Activated CD4-positive, alpha-beta T cell treated with anti-CD3 and anti-CD28 coated beads, Interleukin-2, amount 10 ng/mL, durations not matched to agents 7 days and 5 days (primary cell): ENCODE results near the gene PRDM2. TPM values are rescaled to one million over a fixed set of nuclear protein-coding genes. Genes with fewer than 3 reads are reported as not detected.
"Not testable (repeated sequence)": the region's sequence is repeated elsewhere in the genome, so short reads cannot be mapped to it uniquely, and the experiment has no call there.

Experiments
- CTCF ChIA-PET: fragments of 350-600 bp; sonication (Branson Sonifier 250); formaldehyde crosslinking; loops from one replicate; lab custom pipeline; 2021; ENCODE audit warnings: antibody characterized with exemption; lab: Charles Lee
- POLR2A ChIA-PET: fragments of 350-600 bp; sonication (Branson Sonifier 250); formaldehyde crosslinking; loops from one replicate; lab custom pipeline; 2021; ENCODE audit warnings: antibody characterized with exemption; lab: Charles Lee
- DNase-seq: peaks from one replicate; pipeline ENCODE4 v3.0.0-alpha.2; 2020
- H3K27ac Mint-ChIP-seq: one replicate; pipeline ENCODE4 v1.8.0; 2021; ENCODE audit warnings: mild to moderate bottlenecking, moderate library complexity, mixed read lengths
- H3K27me3 Mint-ChIP-seq: one replicate; pipeline ENCODE4 v1.8.0; 2021; ENCODE audit warnings: mixed read lengths
- H3K36me3 Mint-ChIP-seq: one replicate; pipeline ENCODE4 v1.8.0; 2021; ENCODE audit warnings: low read depth, mixed read lengths
- H3K4me1 Mint-ChIP-seq: one replicate; pipeline ENCODE4 v1.8.0; 2021; ENCODE audit warnings: mixed read lengths
- H3K4me3 Mint-ChIP-seq: one replicate; pipeline ENCODE4 v1.8.0; 2021; ENCODE audit warnings: mild to moderate bottlenecking, moderate library complexity, mixed read lengths
- H3K9me3 Mint-ChIP-seq: one replicate; pipeline ENCODE4 v1.8.0; 2021; ENCODE audit warnings: mixed read lengths
- total RNA-seq, 2 experiments: library from RNA; stranded (reverse); gene quantifications; one replicate each; pipeline ENCODE4 v1.2.3, GENCODE V29; 2021

Gene PRDM2
- total RNA-seq, 2 experiments from 2014 or later, result 57.7 to 63.1 TPM

- peaks cover 17% of the 10 kb centered on the region for H3K27me3 Mint-ChIP-seq
- ChIA-PET POLR2A (no interaction called here), CTCF (interaction anchor here (0.5 kb wide), 1 partner anchor 11 kb away, joined by 7 read pairs; no protein-coding TSS in a partner anchor)
- H3K27ac Mint-ChIP-seq, result no peak overlapping the region
- no peaks in the 10 kb centered on the region for H3K9me3 Mint-ChIP-seq
- no peak for DNase-seq
- no peak overlapping the region for H3K4me3 Mint-ChIP-seq
- no peaks in the 10 kb centered on the region for H3K4me1 Mint-ChIP-seq
- H3K36me3 Mint-ChIP-seq, result no peaks in the 10 kb centered on the region
Measured at GRCh38 chr1:13681921-13682320, 18.1 kb upstream of the PRDM2 start.

GRCh38 chr1:13682444-13682843 lies 17.5 kb upstream of the PRDM2 start:
- Mint-ChIP-seq H3K36me3 (no peaks in the 10 kb centered on the region), H3K27ac (no peak overlapping the region), H3K9me3 (no peaks in the 10 kb centered on the region), H3K4me3 (no peak overlapping the region), H3K4me1 (no peaks in the 10 kb centered on the region), H3K27me3 (peaks cover 19% of the 10 kb centered on the region)
- DNase-seq, result no peak
- ChIA-PET POLR2A (interaction anchor here (0.7 kb wide), 1 partner anchor 9 kb away, joined by 4 read pairs; no protein-coding TSS in a partner anchor), CTCF (no interaction called here)

GRCh38 chr1:13683206-13683605 lies 16.8 kb upstream of the PRDM2 start:
- CTCF ChIA-PET, result no interaction called here

GRCh38 chr1:13687151-13687715 lies 12.8 kb upstream of the PRDM2 start:
- ChIA-PET POLR2A (no interaction called here), CTCF (no interaction called here)
- Mint-ChIP-seq H3K27ac (no peak overlapping the region), H3K4me1 (no peaks in the 10 kb centered on the region), H3K4me3 (no peak overlapping the region), H3K27me3 (peaks cover 15% of the 10 kb centered on the region), H3K9me3 (no peaks in the 10 kb centered on the region), H3K36me3 (no peaks in the 10 kb centered on the region)
- no peak for DNase-seq

More at GRCh38 chr1:13683206-13683605, 16.8 kb upstream of the PRDM2 start:
- no peak for DNase-seq
- H3K36me3 Mint-ChIP-seq, result no peaks in the 10 kb centered on the region
- no peaks in the 10 kb centered on the region for H3K4me1 Mint-ChIP-seq
- POLR2A ChIA-PET, result no interaction called here
- H3K4me3 Mint-ChIP-seq, result no peak overlapping the region
- H3K27me3 Mint-ChIP-seq, result peaks cover 16% of the 10 kb centered on the region
- H3K9me3 Mint-ChIP-seq, result no peaks in the 10 kb centered on the region
- no peak overlapping the region for H3K27ac Mint-ChIP-seq

GRCh38 chr1:13693094-13693493 lies 6.9 kb upstream of the PRDM2 start:
- H3K4me3 Mint-ChIP-seq, POLR2A ChIA-PET, H3K4me1 Mint-ChIP-seq, DNase-seq, H3K9me3 Mint-ChIP-seq, H3K36me3 Mint-ChIP-seq, H3K27ac Mint-ChIP-seq: not testable (repeated sequence)
- CTCF ChIA-PET, result interaction anchor here (0.7 to 0.8 kb wide), 3 partner anchors 14 to 135 kb away, joined by 3 read pairs; no protein-coding TSS in a partner anchor
- H3K27me3 Mint-ChIP-seq, result peaks cover 19% of the 10 kb centered on the region

GRCh38 chr1:13694886-13695684 lies 4.9 kb upstream of the PRDM2 start:
- peaks cover 9% of the 10 kb centered on the region for H3K9me3 Mint-ChIP-seq
- POLR2A ChIA-PET, result no interaction called here
- H3K4me3 Mint-ChIP-seq, result no peak overlapping the region
- CTCF ChIA-PET, result interaction anchor here (1.0 to 1.1 kb wide), 2 partner anchors 31 to 38 kb away, joined by 3 read pairs; no protein-coding TSS in a partner anchor
- no peak for DNase-seq
- H3K27ac Mint-ChIP-seq, result no peak overlapping the region
- H3K36me3 Mint-ChIP-seq, result peaks cover 8% of the 10 kb centered on the region
- peaks cover 12% of the 10 kb centered on the region for H3K27me3 Mint-ChIP-seq
- peaks cover 13% of the 10 kb centered on the region for H3K4me1 Mint-ChIP-seq

- Mint-ChIP-seq H3K9me3 (peaks cover 9% of the 10 kb centered on the region), H3K27ac (peak overlapping the region; percentile 16), H3K4me3 (peak overlapping the region; percentile 40), H3K4me1 (peaks cover 33% of the 10 kb centered on the region), H3K27me3 (peaks cover 7% of the 10 kb centered on the region), H3K36me3 (peaks cover 12% of the 10 kb centered on the region)
- DNase-seq, result peak; percentile 14
- ChIA-PET CTCF (interaction anchor here (0.6 to 1.3 kb wide), 2 partner anchors 9 to 54 kb away, joined by 3 to 4 read pairs; no protein-coding TSS in a partner anchor), POLR2A (no interaction called here)
Measured at GRCh38 chr1:13697738-13698137, 2.2 kb upstream of the PRDM2 start.

- CTCF ChIA-PET, result no interaction called here
- Mint-ChIP-seq H3K4me1 (peaks cover 40% of the 10 kb centered on the region), H3K27ac (peak overlapping the region; percentile 94), H3K36me3 (peaks cover 12% of the 10 kb centered on the region), H3K4me3 (peak overlapping the region; percentile 63), H3K27me3 (peaks cover 4% of the 10 kb centered on the region), H3K9me3 (peaks cover 9% of the 10 kb centered on the region)
- no peak for DNase-seq
- POLR2A ChIA-PET, result interaction anchor here (0.9 kb wide), 1 partner anchor 50 kb away, joined by 3 read pairs; no protein-coding TSS in a partner anchor
Measured at GRCh38 chr1:13699510-13699909, 478 bp upstream of the PRDM2 start.

GRCh38 chr1:13700521-13701270 lies 708 bp downstream of the PRDM2 start:
- H3K27me3 Mint-ChIP-seq, result no peaks in the 10 kb centered on the region
- H3K9me3 Mint-ChIP-seq, result peaks cover 9% of the 10 kb centered on the region
- CTCF ChIA-PET, result interaction anchor here (1.3 to 1.5 kb wide), 2 partner anchors 25 to 26 kb away, joined by 3 to 4 read pairs; no protein-coding TSS in a partner anchor
- DNase-seq, result peak; percentile 30
- peak overlapping the region; percentile 96 for H3K4me3 Mint-ChIP-seq
- peaks cover 16% of the 10 kb centered on the region for H3K36me3 Mint-ChIP-seq
- H3K27ac Mint-ChIP-seq, result peak overlapping the region; percentile 98
- POLR2A ChIA-PET, result no interaction called here
- H3K4me1 Mint-ChIP-seq, result peaks cover 51% of the 10 kb centered on the region

- CTCF ChIA-PET, result interaction anchor here (1.3 to 1.5 kb wide), 2 partner anchors 24 to 25 kb away, joined by 3 to 4 read pairs; no protein-coding TSS in a partner anchor
- Mint-ChIP-seq H3K36me3 (peaks cover 20% of the 10 kb centered on the region), H3K27ac (peak overlapping the region; percentile 98), H3K9me3 (peaks cover 9% of the 10 kb centered on the region), H3K4me3 (peak overlapping the region; percentile 96), H3K27me3 (no peaks in the 10 kb centered on the region), H3K4me1 (peaks cover 55% of the 10 kb centered on the region)
- POLR2A ChIA-PET, result no interaction called here
- no peak for DNase-seq
Measured at GRCh38 chr1:13701271-13701640, 1.3 kb downstream of the PRDM2 start.

GRCh38 chr1:13702425-13703127 lies 2.6 kb downstream of the PRDM2 start:
- DNase-seq, result peak; percentile 42
- Mint-ChIP-seq H3K36me3 (peaks cover 20% of the 10 kb centered on the region), H3K27ac (peak overlapping the region; percentile 82), H3K27me3 (no peaks in the 10 kb centered on the region), H3K4me3 (peak overlapping the region; percentile 12), H3K9me3 (peaks cover 7% of the 10 kb centered on the region), H3K4me1 (peaks cover 57% of the 10 kb centered on the region)
- ChIA-PET CTCF (interaction anchor here (1.0 to 1.2 kb wide), 2 partner anchors 9 to 49 kb away, joined by 3 to 7 read pairs; no protein-coding TSS in a partner anchor), POLR2A (interaction anchor here (0.7 kb wide), 1 partner anchor 247 kb away, joined by 3 read pairs; no protein-coding TSS in a partner anchor)

- peaks cover 17% of the 10 kb centered on the region for H3K36me3 Mint-ChIP-seq
- peak overlapping the region; percentile 82 for H3K27ac Mint-ChIP-seq
- POLR2A ChIA-PET, result no interaction called here
- H3K9me3 Mint-ChIP-seq, result peaks cover 4% of the 10 kb centered on the region
- peaks cover 57% of the 10 kb centered on the region for H3K4me1 Mint-ChIP-seq
- CTCF ChIA-PET, result interaction anchor here (1.0 to 1.2 kb wide), 2 partner anchors 9 to 49 kb away, joined by 3 to 7 read pairs; no protein-coding TSS in a partner anchor
- no peak for DNase-seq
- no peak overlapping the region for H3K4me3 Mint-ChIP-seq
- H3K27me3 Mint-ChIP-seq, result no peaks in the 10 kb centered on the region
Measured at GRCh38 chr1:13703128-13703513, 3.1 kb downstream of the PRDM2 start.
